GM12874 (cell line): ENCODE results near the gene RFTN1.

Source experiments
- CTCF ChIP-seq: IDR thresholded peaks from 2 replicates; pipeline ENCODE4 v1.5.1; 2011; ENCODE audit warnings: low read depth, mild to moderate bottlenecking, control low read depth, low read length, moderate library complexity; ENCODE audit not compliant: insufficient read depth

RFTN1 gene

GRCh38 chr3:16461463-16462245 is 51.8 kb downstream of the RFTN1 start:
- no peak for TF ChIP-seq CTCF

- TF ChIP-seq CTCF: no peak
Measured at GRCh38 chr3:16460886-16461285, 52.6 kb downstream of the RFTN1 start.

GRCh38 chr3:16460273-16460672 is 53.2 kb downstream of the RFTN1 start:
- TF ChIP-seq CTCF: no peak

GRCh38 chr3:16456784-16457415 is 56.6 kb downstream of the RFTN1 start:
- no peak for TF ChIP-seq CTCF

GRCh38 chr3:16455966-16456365 is 57.5 kb downstream of the RFTN1 start:
- no peak for TF ChIP-seq CTCF

- no peak for TF ChIP-seq CTCF
Measured at GRCh38 chr3:16455001-16455400, 58.5 kb downstream of the RFTN1 start.

GRCh38 chr3:16452261-16452660 is 61.2 kb downstream of the RFTN1 start:
- no peak for TF ChIP-seq CTCF
